Fibroblast of lung (primary cell): ENCODE measurements around the gene ROBO1. TPM values are rescaled to one million over a fixed set of nuclear protein-coding genes. Genes with fewer than 3 reads are reported as not detected.
A peak's percentile ranks its signal among the peaks of the same experiment; 100 is the strongest.

Experiments used
- DNase-seq, 2 donors: peaks; one replicate each; pipeline versions ENCODE4 v3.0.0 to v3.0.0-alpha.2; 2010; ENCODE audit warnings: low read depth in 2 of 2
- H2AFZ ChIP-seq: 2 replicates; pipeline ENCODE4 v1.5.1; 2012; ENCODE audit warnings: low read length, control low read depth, inconsistent platforms
- H3K27ac ChIP-seq: 2 replicates; pipeline ENCODE4 v1.5.1; 2011; ENCODE audit warnings: low read length, control low read depth; ENCODE audit not compliant: insufficient read depth
- H3K27me3 ChIP-seq: 2 replicates; pipeline ENCODE4 v1.5.1; 2011; ENCODE audit warnings: mild to moderate bottlenecking, low read length; ENCODE audit not compliant: control insufficient read depth, insufficient read depth
- H3K36me3 ChIP-seq: 2 replicates; pipeline ENCODE4 v1.5.1; 2011; ENCODE audit warnings: low read length; ENCODE audit not compliant: control insufficient read depth, insufficient read depth
- H3K4me1 ChIP-seq: 2 replicates; pipeline ENCODE4 v1.5.1; 2011; ENCODE audit warnings: low read length; ENCODE audit not compliant: control insufficient read depth, insufficient read depth; ENCODE audit errors: extremely low read depth
- H3K4me2 ChIP-seq: 2 replicates; pipeline ENCODE4 v1.5.1; 2011; ENCODE audit warnings: low read length, control low read depth; ENCODE audit not compliant: insufficient read depth; ENCODE audit errors: extremely low read depth
- H3K4me3 ChIP-seq, 4 experiments: fragments of 200-600 bp in 1 of 4; sonication (generic) in 1 of 4; replicated peaks in 1 of 4; 2 replicates each; pipeline ENCODE4 v1.5.1; 2011 to 2016; ENCODE audit warnings: low read length in 4 of 4, low read depth in 3 of 4, mild to moderate bottlenecking in 3 of 4, control low read depth in 2 of 4, inconsistent platforms in 1 of 4, mixed read lengths in 1 of 4; ENCODE audit not compliant: insufficient read depth in 1 of 4; ENCODE audit errors: control extremely low read depth in 1 of 4
- H3K79me2 ChIP-seq: 2 replicates; pipeline ENCODE4 v1.5.1; 2012; ENCODE audit warnings: mild to moderate bottlenecking, low read length, inconsistent platforms; ENCODE audit not compliant: control insufficient read depth, insufficient read depth
- H3K9ac ChIP-seq: 2 replicates; pipeline ENCODE4 v1.5.1; 2011; ENCODE audit warnings: mild to moderate bottlenecking, low read length, control low read depth; ENCODE audit not compliant: insufficient read depth
- H3K9me3 ChIP-seq: 2 replicates; pipeline ENCODE4 v1.5.1; 2012; ENCODE audit warnings: low read depth, low read length; ENCODE audit not compliant: control insufficient read depth, insufficient read depth
- H4K20me1 ChIP-seq: 2 replicates; pipeline ENCODE4 v1.5.1; 2011; ENCODE audit warnings: low read length; ENCODE audit not compliant: control insufficient read depth, insufficient read depth; ENCODE audit errors: extremely low read depth
- EZH2 ChIP-seq: IDR thresholded peaks from 2 replicates; pipeline ENCODE4 v1.5.1; 2012; ENCODE audit warnings: low read length, control low read depth, mild to moderate bottlenecking; ENCODE audit errors: missing control alignments
- polyA plus RNA-seq, 2 donors: library from polyadenylated mRNA; depleted of rRNA in 1 of 2; stranded (reverse) in 1 of 2; unstranded in 1 of 2; fragments of >200 nt; gene quantifications; 2 replicates each; pipeline ENCODE4 v1.2.1, GENCODE V29; 2011 to 2012; ENCODE audit warnings: missing spikeins in 1 of 2
- total RNA-seq: library from RNA; depleted of rRNA; stranded (reverse); fragments of >200 nt; gene quantifications from 2 replicates; pipeline ENCODE4 v1.2.1, GENCODE V29; 2014
- TF ChIP-seq, protein P1 (sequence below), 2 donors: IDR thresholded peaks in 1 of 2; conservative IDR thresholded peaks in 1 of 2; 1 replicate in 1 of 2; 2 replicates in 1 of 2; pipeline ENCODE4 v1.5.1; 2011 to 2012; ENCODE audit warnings: low read length in 2 of 2, control low read depth in 1 of 2, inconsistent platforms in 1 of 2, low read depth in 1 of 2, mild to moderate bottlenecking in 1 of 2

ROBO1 gene
- total and polyA plus RNA-seq, 2 donors (not counting 1 experiment from before 2014, with no cell fraction given) = 53.8 to 104 TPM

DNA sequence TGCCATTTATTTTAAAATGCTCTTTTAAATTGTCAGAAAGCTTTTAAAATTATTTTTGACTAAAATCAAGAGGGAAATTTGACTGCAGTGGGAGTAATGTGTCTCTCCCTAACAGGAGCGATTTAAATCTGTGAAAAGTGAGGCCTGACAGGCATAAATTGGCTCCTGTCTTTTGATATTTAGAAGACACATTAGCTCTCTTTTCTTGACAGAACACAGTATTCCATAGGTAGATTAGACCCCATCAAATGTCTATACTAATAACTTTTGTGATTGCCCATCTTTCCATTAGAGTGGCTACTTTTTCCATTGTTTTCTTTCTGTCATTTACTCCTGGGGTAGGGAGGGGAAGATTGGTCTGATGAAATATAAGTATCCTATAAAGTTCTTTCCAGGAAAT, 866.3 kb downstream of the ROBO1 start:
- TF ChIP-seq, protein P1, sequence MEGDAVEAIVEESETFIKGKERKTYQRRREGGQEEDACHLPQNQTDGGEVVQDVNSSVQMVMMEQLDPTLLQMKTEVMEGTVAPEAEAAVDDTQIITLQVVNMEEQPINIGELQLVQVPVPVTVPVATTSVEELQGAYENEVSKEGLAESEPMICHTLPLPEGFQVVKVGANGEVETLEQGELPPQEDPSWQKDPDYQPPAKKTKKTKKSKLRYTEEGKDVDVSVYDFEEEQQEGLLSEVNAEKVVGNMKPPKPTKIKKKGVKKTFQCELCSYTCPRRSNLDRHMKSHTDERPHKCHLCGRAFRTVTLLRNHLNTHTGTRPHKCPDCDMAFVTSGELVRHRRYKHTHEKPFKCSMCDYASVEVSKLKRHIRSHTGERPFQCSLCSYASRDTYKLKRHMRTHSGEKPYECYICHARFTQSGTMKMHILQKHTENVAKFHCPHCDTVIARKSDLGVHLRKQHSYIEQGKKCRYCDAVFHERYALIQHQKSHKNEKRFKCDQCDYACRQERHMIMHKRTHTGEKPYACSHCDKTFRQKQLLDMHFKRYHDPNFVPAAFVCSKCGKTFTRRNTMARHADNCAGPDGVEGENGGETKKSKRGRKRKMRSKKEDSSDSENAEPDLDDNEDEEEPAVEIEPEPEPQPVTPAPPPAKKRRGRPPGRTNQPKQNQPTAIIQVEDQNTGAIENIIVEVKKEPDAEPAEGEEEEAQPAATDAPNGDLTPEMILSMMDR (conservative IDR thresholded peaks at IDR 0.05 in 1 of 2, IDR thresholded peaks at IDR 0.05 in 1 of 2; ENCODE audit: low read depth in 1 of 2, low read length in 2 of 2) = no peak
- no peak for TF ChIP-seq EZH2
- no peaks in the 10 kb centered on the region for H3K36me3 ChIP-seq
- H3K79me2 ChIP-seq = no peaks in the 10 kb centered on the region
- no peak overlapping the region for H3K4me3 ChIP-seq
- DNase-seq = no peak
- no peaks in the 10 kb centered on the region for H3K9me3 ChIP-seq
- no peak overlapping the region for H3K9ac ChIP-seq
- no peaks in the 10 kb centered on the region for H3K4me1 ChIP-seq
- no peaks in the 10 kb centered on the region for H4K20me1 ChIP-seq
- no peak overlapping the region for H3K4me2 ChIP-seq
- H3K27me3 ChIP-seq = no peaks in the 10 kb centered on the region
- H2AFZ ChIP-seq = no peak overlapping the region
- H3K27ac ChIP-seq = no peak overlapping the region

DNA sequence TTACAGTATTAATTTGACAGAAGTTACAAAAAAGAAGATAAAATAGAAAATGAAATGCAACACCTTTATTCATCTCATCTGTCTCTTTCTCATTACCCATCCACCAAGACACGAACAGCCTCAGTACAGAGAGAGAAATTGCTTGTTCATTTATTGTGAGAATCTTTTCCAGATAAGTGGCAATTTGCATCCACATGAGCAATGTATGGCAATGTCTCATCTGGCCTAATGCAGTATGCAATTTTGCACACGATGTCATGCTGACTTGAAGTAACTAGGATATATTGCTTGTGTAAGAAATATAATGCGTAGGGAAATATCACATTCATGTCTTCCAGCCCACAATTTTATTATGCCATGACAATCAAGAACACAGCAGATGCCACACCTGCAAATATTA, 866.9 kb downstream of the ROBO1 start:
- Histone ChIP-seq H3K27me3 (no peaks in the 10 kb centered on the region), H3K4me1 (no peaks in the 10 kb centered on the region), H3K4me2 (no peak overlapping the region), H3K27ac (no peak overlapping the region), H2AFZ (no peak overlapping the region), H3K36me3 (no peaks in the 10 kb centered on the region), H3K4me3 (no peak overlapping the region), H3K79me2 (no peaks in the 10 kb centered on the region), H4K20me1 (no peaks in the 10 kb centered on the region), H3K9me3 (no peaks in the 10 kb centered on the region), H3K9ac (no peak overlapping the region)
- TF ChIP-seq, protein P1 (conservative IDR thresholded peaks at IDR 0.05 in 1 of 2, IDR thresholded peaks at IDR 0.05 in 1 of 2; ENCODE audit: low read depth in 1 of 2, low read length in 2 of 2) = no peak
- no peak for TF ChIP-seq EZH2
- peak in 1 of 2 donors; percentile 12 for DNase-seq

DNA sequence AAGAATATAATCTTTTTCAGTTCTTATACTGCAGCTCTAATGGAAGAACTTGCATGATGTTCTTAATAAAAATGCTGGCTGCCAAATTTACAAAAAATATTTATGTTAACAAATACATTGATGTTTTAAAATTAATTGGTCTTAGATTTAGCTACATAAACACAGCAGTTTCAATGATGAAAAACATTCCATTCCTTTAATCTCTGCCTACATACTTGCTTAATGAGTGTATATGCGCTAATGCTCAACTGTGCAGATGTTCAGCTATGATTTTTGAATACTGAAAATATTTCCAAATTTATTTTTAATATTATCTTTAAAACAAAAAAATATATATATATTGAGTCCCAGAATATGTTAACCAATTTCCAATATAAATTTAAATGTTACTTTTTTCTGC, 867.4 kb downstream of the ROBO1 start:
- peak; percentile 56 to 67 for DNase-seq
- Histone ChIP-seq H3K27me3 (no peaks in the 10 kb centered on the region), H3K79me2 (no peaks in the 10 kb centered on the region), H3K27ac (no peak overlapping the region), H3K4me2 (no peak overlapping the region), H3K9ac (no peak overlapping the region), H3K4me1 (no peaks in the 10 kb centered on the region), H3K36me3 (no peaks in the 10 kb centered on the region), H4K20me1 (no peaks in the 10 kb centered on the region), H3K9me3 (no peaks in the 10 kb centered on the region), H2AFZ (no peak overlapping the region), H3K4me3 (no peak overlapping the region)
- TF ChIP-seq EZH2 = no peak
- TF ChIP-seq, protein P1 (conservative IDR thresholded peaks at IDR 0.05 in 1 of 2, IDR thresholded peaks at IDR 0.05 in 1 of 2; ENCODE audit: low read depth in 1 of 2, low read length in 2 of 2) = no peak
